ENCODE data around the gene PRKAR2B. TPM values are rescaled to one million over a fixed set of nuclear protein-coding genes. Genes with fewer than 3 reads are reported as not detected.

PRKAR2B gene
- total and polyA plus RNA-seq, 12 donors: 30.4 to 212 (median 82.9) TPM

GRCh38 chr7:107014387-107015023 lies 30.0 kb upstream of the PRKAR2B start:
- H3K27me3 ChIP-seq: no peaks in the 10 kb centered on the region
- no peak for TF ChIP-seq CTCF (IDR thresholded peaks at IDR 0.05)
- no peak for TF ChIP-seq POLR2A (IDR thresholded peaks at IDR 0.05)
- H3K36me3 ChIP-seq (replicated peaks in 1 of 2): no peaks in the 10 kb centered on the region
- no peak overlapping the region for H3K4me3 ChIP-seq
- no peaks in the 10 kb centered on the region for H3K9me3 ChIP-seq (replicated peaks in 1 of 3)
- DNase-seq: no peak
- 50 to 63% (median 53%) methylated on average over 7 of the region's 7 CpGs for WGBS, 4 donors
- H3K27ac ChIP-seq: no peak overlapping the region
- intact Hi-C loops (cut with DNase I): no loop called here
- no peaks in the 10 kb centered on the region for H3K4me1 ChIP-seq (replicated peaks in 1 of 2)

- intact Hi-C loops (cut with DNase I): no loop called here
- no peaks in the 10 kb centered on the region for H3K4me1 ChIP-seq (replicated peaks in 1 of 2)
- H3K27me3 ChIP-seq: no peaks in the 10 kb centered on the region
- H3K9me3 ChIP-seq (replicated peaks in 1 of 3): no peaks in the 10 kb centered on the region
- TF ChIP-seq CTCF (IDR thresholded peaks at IDR 0.05) (no peak), POLR2A (IDR thresholded peaks at IDR 0.05) (no peak)
- no peak for DNase-seq
- no peaks in the 10 kb centered on the region for H3K36me3 ChIP-seq (replicated peaks in 1 of 2)
- H3K27ac ChIP-seq: no peak overlapping the region
- WGBS, 4 donors: 69 to 94% (median 76%) methylated on average over 4 of the region's 4 CpGs
- no peak overlapping the region for H3K4me3 ChIP-seq
Observed at GRCh38 chr7:107016312-107016711, 28.2 kb upstream of the PRKAR2B start.

DNA sequence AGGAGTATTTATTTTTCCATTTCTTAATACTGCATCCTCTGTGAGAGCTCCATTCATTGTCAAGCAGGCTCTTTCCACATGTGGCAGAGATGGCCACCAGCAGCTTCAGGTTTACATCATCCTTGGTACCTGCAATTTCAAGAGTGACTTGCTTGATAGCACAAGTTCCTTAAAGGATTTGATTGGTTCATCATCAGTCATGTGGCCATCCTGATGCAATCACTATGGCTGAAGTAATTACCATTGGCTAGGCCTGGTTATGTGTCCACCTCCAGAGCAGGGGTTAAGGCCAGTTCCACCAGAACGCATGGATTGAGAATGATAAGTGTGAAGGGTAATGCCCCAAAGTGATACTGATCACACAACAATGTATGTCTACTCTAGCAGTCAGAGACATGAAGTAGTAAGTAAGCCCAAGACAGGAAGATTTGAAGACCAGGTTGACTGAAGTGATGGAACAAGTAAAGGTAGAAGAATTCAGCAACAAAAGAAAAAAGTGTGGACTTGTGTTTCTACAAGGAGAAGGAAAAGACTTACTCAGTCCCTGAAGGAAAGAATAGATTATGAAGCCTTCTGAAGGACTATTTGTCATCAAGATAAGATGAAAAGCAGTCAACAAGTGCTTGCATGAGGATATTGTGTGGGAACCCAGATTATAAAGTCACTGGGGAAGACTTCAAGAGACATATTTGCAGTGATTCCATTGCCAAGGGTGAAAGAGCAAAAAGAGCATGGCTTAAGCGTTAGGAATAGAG lies 26.4 kb upstream of the PRKAR2B start:
- no peaks in the 10 kb centered on the region for H3K4me1 ChIP-seq (replicated peaks in 1 of 2)
- intact Hi-C loops (cut with DNase I): no loop called here
- no peak for DNase-seq
- H3K27me3 ChIP-seq: no peaks in the 10 kb centered on the region
- H3K27ac ChIP-seq: no peak overlapping the region
- peaks cover 0 to under 1% (median 0%) of the 10 kb centered on the region in 3 donors for H3K9me3 ChIP-seq (replicated peaks in 1 of 3)
- WGBS, 4 donors: 68 to 74% (median 73%) methylated on average over 2 of the region's 2 CpGs
- TF ChIP-seq CTCF (IDR thresholded peaks at IDR 0.05): no peak
- no peak for TF ChIP-seq POLR2A (IDR thresholded peaks at IDR 0.05)
- H3K4me3 ChIP-seq: no peak overlapping the region
- no peaks in the 10 kb centered on the region for H3K36me3 ChIP-seq (replicated peaks in 1 of 2)

DNA sequence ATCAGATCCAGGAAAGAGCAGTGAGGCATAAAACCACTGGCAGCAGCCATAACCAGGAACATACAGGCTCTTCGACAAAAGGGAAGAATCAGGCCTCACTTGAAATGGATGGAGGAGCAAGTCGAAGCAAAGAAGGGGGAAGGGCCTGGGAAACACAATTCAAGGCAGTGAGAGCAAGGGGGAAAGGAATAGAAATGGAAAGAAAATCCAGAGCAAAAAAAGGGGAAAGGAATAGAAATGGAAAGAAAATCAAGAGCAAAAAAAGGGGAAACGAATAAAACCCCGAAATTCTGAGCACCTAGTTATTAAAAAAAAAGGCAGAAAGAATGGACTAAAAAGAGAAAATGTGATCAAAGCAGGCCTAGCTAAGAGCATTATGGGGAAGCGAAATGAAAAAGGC lies 24.1 kb upstream of the PRKAR2B start:
- H3K9me3 ChIP-seq (replicated peaks in 1 of 3): peaks cover 0 to 6% (median 0%) of the 10 kb centered on the region in 3 donors
- no peak for DNase-seq
- no peak overlapping the region for H3K27ac ChIP-seq
- H3K4me3 ChIP-seq: no peak overlapping the region
- no peaks in the 10 kb centered on the region for H3K36me3 ChIP-seq (replicated peaks in 1 of 2)
- WGBS, 4 donors: 80 to 93% (median 85%) methylated on average over 5 of the region's 5 CpGs
- H3K4me1 ChIP-seq (replicated peaks in 1 of 2): peaks cover 0 to 3% of the 10 kb centered on the region in 2 donors
- TF ChIP-seq CTCF (IDR thresholded peaks at IDR 0.05): no peak
- no peak for TF ChIP-seq POLR2A (IDR thresholded peaks at IDR 0.05)
- no peaks in the 10 kb centered on the region for H3K27me3 ChIP-seq
- intact Hi-C loops (cut with DNase I): no loop called here
